Left ventricle myocardium inferior (tissue), 1 donor: ENCODE results near the gene SLC36A3. TPM values are rescaled to one million over a fixed set of nuclear protein-coding genes. Genes with fewer than 3 reads are reported as not detected.
"Not testable (repeated sequence)": the region's sequence is repeated elsewhere in the genome, so short reads cannot be mapped to it uniquely, and the experiment has no call there.

Experiments used
- DNase-seq: peaks from one replicate; pipeline ENCODE4 v3.0.0-alpha.2; 2020
- H3K27ac ChIP-seq: fragments of 200-600 bp; replicated peaks from 2 replicates; pipeline ENCODE4 v1.8.0; 2021
- H3K27me3 ChIP-seq: fragments of 200-600 bp; 2 replicates; pipeline ENCODE4 v1.8.0; 2021; ENCODE audit warnings: low read depth
- H3K36me3 ChIP-seq: fragments of 200-600 bp; 2 replicates; pipeline ENCODE4 v1.8.0; 2021
- H3K4me1 ChIP-seq: fragments of 200-600 bp; 2 replicates; pipeline ENCODE4 v1.8.0; 2021
- H3K4me3 ChIP-seq: fragments of 200-600 bp; 2 replicates; pipeline ENCODE4 v1.8.0; 2021; ENCODE audit warnings: mild to moderate bottlenecking, moderate library complexity
- H3K9me3 ChIP-seq: fragments of 200-600 bp; replicated peaks from 2 replicates; pipeline ENCODE4 v1.8.0; 2021
- CTCF ChIP-seq: fragments of 200-600 bp; IDR thresholded peaks from 2 replicates; pipeline ENCODE4 v1.8.0; 2021; ENCODE audit warnings: antibody characterized with exemption, mild to moderate bottlenecking, borderline replicate concordance
- intact Hi-C: fragments of 100-400 bp; cut with micrococcal nuclease; formaldehyde crosslinking; loops from one replicate; pipeline ENCODE4 v1.11.0; 2022
- total RNA-seq: library from RNA; stranded (reverse); fragmentation: NEBNext Ultra II Directional; extraction: Animal tissue kit (Norgen Biotek cat#: 25700); gene quantifications from one replicate; pipeline ENCODE4 v1.2.1, GENCODE V29; 2021
- donor health status: DM: no; HTN: yes; CAD: no; lungs with severe emphysema.

Gene SLC36A3
- total RNA-seq, 1 donor from 2014 or later, result not detected

GRCh38 chr5:151244206-151244605 lies 59.4 kb downstream of the SLC36A3 start:
- Histone ChIP-seq H3K4me1 (peaks cover 4% of the 10 kb centered on the region), H3K9me3 (no peaks in the 10 kb centered on the region), H3K27ac (no peak overlapping the region), H3K4me3 (no peak overlapping the region), H3K36me3 (no peaks in the 10 kb centered on the region), H3K27me3 (no peaks in the 10 kb centered on the region)
- DNase-seq, result no peak
- no peak for TF ChIP-seq CTCF
- intact Hi-C loops, result loop anchor here (10.0 kb wide), 1 partner anchor 119 kb away; no protein-coding TSS in a partner anchor

GRCh38 chr5:151243564-151243963 lies 60.0 kb downstream of the SLC36A3 start:
- no peak overlapping the region for H3K4me3 ChIP-seq
- H3K4me1 ChIP-seq, result peaks cover 11% of the 10 kb centered on the region
- no peaks in the 10 kb centered on the region for H3K9me3 ChIP-seq
- no peaks in the 10 kb centered on the region for H3K36me3 ChIP-seq
- no peaks in the 10 kb centered on the region for H3K27me3 ChIP-seq
- H3K27ac ChIP-seq, result no peak overlapping the region
- intact Hi-C loops, result loop anchor here (10.0 kb wide), 1 partner anchor 119 kb away; no protein-coding TSS in a partner anchor
- DNase-seq, result no peak
- no peak for TF ChIP-seq CTCF

GRCh38 chr5:151243127-151243526 lies 60.4 kb downstream of the SLC36A3 start:
- intact Hi-C loops, result loop anchor here (10.0 kb wide), 1 partner anchor 118 kb away; no protein-coding TSS in a partner anchor
- no peak overlapping the region for H3K4me3 ChIP-seq
- no peaks in the 10 kb centered on the region for H3K36me3 ChIP-seq
- DNase-seq, result no peak
- H3K27ac ChIP-seq, result no peak overlapping the region
- H3K9me3 ChIP-seq, result no peaks in the 10 kb centered on the region
- H3K4me1 ChIP-seq, result peaks cover 15% of the 10 kb centered on the region
- no peaks in the 10 kb centered on the region for H3K27me3 ChIP-seq
- TF ChIP-seq CTCF, result no peak

- no peak for TF ChIP-seq CTCF
- no peak overlapping the region for H3K4me3 ChIP-seq
- H3K36me3 ChIP-seq, result no peaks in the 10 kb centered on the region
- no peaks in the 10 kb centered on the region for H3K27me3 ChIP-seq
- no peak overlapping the region for H3K27ac ChIP-seq
- no peaks in the 10 kb centered on the region for H3K9me3 ChIP-seq
- no peak for DNase-seq
- H3K4me1 ChIP-seq, result peaks cover 26% of the 10 kb centered on the region
- intact Hi-C loops, result loop anchor here (10.0 kb wide), 1 partner anchor 116 kb away; no protein-coding TSS in a partner anchor
These were observed 62.5 kb downstream of the SLC36A3 start for GRCh38 chr5:151240924-151241635.

- H3K27ac ChIP-seq, DNase-seq: not testable (repeated sequence)
These were observed 63.2 kb downstream of the SLC36A3 start for GRCh38 chr5:151240268-151240835.

More at GRCh38 chr5:151240268-151240835, 63.2 kb downstream of the SLC36A3 start:
- not testable (repeated sequence) for H3K27me3 ChIP-seq, H3K36me3 ChIP-seq, H3K4me3 ChIP-seq, H3K9me3 ChIP-seq
- peaks cover 28% of the 10 kb centered on the region for H3K4me1 ChIP-seq
- intact Hi-C loops, result loop anchor here (10.0 kb wide), 1 partner anchor 116 kb away; no protein-coding TSS in a partner anchor
